Right renal pelvis (tissue), 4 donors: ENCODE measurements around the gene MCM3AP. TPM values are rescaled to one million over a fixed set of nuclear protein-coding genes. Genes with fewer than 3 reads are reported as not detected.

Source experiments
- DNase-seq, 4 donors: peaks; one replicate each; pipeline ENCODE4 v3.0.0-alpha.2; 2013; ENCODE audit warnings: low read depth in 4 of 4, low spot score in 3 of 4, missing footprints in 1 of 4
- polyA plus RNA-seq, 4 donors: library from polyadenylated mRNA; unstranded; fragments of 120-200 nt; gene quantifications; one replicate each; pipeline ENCODE4 v1.2.1, GENCODE V29; 2013; ENCODE audit not compliant: insufficient read length in 4 of 4

The MCM3AP gene
- polyA plus RNA-seq, 4 donors = 67.1 to 78.4 (median 70.8) TPM

- DNase-seq = no peak
Measured at GRCh38 chr21:46220847-46221246, 64.6 kb downstream of the MCM3AP start.

DNA sequence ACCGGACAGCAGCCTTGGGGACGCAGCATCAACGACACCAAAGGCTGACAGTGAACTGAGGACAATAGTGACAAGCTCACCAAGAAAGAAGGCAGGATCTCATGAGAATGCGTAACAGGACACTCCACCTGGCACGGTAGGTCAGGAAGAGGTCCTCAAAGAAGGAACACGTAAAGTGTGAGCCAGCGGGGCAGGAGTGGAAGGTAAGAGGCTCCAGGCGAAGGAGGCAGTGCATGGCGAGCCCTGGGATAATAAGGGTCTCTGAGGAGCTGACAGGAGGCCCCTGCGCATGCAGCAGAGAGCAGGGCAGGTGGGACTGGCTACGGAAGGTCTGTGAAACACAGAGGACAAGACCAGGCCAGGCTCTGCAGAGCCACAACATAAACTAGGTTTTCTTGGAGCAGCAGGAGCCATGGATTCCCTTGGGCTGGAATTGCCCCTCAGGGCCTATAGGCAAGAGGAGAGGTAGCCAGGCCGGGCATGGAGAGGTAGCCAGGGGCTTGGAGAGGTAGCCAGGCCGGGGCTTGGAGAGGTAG is 65.1 kb downstream of the MCM3AP start:
- no peak for DNase-seq

DNA sequence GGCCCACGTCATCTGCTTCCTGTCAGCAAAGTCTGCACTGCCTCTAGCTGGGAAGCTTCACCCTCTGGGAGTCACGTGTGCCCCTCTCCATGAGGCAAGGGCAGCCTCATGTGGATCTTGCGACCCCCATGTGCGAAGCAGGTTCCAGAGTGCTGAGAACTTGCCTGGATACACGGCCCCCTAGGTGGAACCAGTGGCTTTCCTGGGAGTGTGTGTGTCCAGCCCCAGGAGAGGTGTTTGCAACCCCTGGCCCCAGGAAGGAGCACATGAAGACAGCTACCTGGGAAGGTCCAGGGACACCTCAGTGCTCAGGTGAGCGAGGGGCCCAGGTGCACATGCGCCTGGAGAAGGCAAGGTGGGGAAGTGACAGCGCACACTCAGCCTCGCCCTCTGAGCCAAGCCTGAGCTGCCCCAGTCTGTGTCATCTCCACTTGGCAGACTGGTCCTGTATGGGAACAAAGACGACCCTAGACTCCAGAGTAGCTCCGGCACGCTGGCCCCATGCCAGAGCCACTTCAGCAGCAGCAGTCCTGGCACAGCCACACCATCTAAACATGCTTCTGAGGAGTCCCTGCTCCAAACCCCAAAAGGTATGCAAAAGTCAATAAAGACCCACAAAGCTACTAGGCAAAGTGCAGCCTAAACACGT is 65.7 kb downstream of the MCM3AP start:
- DNase-seq = no peak

DNA sequence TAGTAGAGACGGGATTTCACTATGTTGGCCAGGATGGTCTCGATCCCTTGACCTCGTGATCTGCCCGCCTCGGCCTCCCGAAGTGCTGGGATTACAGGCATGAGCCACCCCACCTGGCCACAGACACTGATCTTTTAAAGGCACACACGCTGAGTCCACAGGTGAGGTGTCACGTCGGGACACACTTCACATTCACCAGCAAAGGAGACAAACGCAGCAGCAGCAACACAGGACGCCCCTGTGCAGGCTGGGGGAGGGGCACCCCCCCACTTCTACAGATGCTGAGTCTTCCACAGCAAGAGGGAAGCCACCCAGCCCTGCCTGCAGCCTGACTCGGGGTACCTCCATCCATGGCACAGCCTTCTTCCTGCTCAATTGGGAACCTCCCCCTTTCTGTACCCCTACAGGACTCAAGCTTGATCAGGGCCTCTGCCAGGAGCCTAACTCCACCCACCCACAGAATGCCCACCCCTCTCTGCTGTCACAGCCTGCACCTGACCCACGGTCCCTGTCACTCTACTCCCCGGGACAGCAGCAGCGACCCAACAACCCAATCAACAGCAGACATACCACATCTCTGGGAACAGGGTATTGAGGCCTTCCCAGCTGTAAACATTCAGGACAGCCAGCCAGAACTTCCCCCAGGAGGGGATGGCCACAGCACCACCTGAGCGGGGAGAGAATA is 66.4 kb downstream of the MCM3AP start:
- DNase-seq = no peak

- no peak for DNase-seq
Measured at GRCh38 chr21:46217511-46218196, 67.8 kb downstream of the MCM3AP start.

DNA sequence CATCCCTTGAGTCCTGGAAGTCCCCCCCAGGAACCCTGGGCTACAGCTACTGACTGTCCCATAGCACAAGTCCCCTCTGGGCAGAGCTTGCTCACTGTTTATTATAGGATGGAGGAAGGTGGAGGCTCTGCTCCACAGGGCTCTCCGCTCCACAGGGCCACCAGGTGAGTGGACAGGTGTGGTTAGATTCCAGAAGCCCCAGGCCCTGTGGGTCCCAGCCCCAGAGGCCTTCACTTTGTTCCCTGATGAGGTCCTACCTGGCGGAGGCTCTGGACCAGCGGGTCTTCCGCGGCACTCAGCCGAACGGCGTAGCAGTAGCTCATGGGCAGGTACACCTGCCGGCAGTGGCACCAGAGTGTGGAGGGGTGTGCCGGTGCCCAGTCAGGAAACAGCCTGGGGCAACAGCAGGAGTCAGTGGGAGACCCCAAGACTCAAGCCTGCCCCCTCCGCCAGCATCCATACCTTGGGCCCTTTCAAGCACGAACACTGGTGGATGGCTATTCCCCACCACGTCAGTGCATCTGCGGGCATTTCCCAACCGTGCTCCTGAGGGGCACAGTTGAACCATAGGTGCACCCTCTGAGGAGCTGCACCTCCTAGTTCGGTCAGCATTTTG is 69.2 kb downstream of the MCM3AP start:
- DNase-seq = no peak

DNA sequence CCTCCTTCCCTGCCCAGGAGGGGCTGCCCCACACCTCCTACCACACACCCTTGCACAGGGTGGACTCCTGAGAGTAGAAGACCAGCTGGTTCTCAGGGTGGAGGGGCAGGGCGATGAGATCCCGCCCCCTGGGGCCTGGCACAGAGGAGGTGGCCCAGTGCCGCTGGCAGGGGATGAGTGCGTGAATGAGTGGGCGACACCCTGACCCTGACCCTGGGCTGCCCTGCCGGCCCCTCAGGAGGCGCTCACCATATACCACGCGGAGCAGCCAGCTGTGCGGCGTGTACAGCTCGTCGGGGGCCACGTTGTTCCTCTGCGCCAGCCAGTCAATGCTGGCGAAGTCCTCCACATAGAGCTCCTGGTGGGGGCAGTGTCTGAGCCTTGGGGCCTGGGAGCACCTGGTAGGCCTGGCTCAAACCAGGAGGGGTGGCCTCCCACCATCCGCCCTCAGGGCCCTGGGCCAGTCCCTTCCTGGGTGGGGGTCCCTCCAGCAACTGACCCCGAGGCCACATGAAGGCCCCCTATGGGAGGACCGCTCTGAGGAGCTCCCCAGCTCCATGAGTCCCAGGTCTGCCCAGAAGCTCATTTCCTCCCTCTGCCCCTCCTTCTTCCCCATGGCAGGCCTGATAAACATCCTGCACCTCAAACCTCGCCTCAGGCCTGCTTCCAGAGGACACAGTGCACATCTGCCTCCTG is 69.8 kb downstream of the MCM3AP start:
- DNase-seq = no peak

DNA sequence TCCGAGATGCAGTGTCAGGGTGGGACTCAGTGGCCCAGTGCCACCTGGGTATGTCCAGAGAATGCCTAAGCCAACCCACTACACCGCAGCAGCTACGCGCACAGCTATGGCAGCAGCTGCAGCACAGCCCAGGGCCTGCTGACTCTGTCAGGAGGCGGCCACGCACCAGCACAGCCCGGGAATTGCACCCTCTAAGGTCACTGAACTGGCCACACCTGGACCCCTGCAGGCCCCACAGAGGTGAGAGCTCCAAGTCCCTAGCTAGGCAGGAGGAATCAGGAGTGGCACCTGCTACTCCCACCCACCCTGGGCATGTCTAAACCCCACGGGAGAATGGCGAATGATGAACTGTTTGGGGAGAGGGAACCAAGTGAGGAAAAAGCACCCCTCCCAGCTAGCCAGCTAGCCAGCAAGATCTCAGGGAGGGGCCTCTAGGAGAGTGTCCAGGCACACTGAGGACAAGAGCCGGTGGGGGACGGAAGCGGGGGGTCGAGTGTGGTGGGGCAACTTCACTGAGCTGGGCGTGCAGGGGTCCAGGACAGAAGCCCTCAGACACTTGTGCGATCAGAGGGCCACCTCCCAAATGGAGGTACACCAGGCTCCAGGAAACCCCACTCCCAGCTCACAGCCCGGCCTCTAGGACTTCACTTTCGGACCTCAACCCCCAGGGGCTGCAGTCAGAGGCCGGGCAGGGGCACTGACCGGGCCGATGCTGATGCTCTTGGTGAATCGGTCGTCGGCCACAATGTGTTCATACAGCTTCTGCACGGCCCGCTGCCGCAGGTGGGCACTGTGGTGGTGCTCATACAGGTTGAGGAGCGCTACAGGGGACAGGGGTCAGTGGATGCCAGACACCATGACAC is 70.7 kb downstream of the MCM3AP start:
- DNase-seq = no peak

- DNase-seq = no peak
Measured at GRCh38 chr21:46213620-46214286, 71.7 kb downstream of the MCM3AP start.

DNA sequence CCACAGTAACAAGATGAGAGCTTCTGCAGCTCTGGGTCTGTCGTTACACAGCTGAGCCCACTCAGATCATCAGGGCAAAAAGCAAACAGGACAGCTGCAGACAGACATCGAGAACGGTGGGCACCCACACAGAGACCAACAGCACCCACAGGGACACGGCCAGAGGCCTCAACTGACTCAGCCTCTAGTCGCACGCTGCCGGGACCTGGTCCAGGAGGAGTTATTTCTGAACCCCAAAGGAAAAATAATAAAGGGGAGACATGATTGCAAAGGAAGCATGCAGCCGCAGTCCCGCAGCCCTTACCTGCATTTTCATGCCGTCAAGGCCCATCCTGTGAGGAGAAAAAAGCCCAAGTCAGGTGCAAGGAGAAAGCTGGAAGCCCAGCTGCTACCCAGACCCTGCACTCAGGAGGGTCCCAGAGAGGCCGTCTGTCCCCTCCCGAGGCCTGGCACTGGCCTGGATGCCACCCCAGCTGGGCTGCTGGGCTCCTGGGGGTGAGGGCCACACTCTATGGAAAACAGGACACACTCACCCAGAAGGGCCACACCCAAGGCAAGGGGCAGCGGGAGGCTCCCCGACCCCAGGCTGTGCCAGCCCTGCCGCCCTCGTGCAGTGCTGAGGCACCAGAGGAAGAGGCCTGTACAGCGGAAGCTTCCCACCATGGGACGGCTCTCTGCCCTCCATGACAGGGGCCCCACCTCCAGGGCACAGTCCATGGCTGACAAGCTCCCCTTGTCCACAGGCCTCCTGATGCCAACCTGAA is 72.5 kb downstream of the MCM3AP start:
- DNase-seq = no peak

GRCh38 chr21:46211786-46212720 is 73.4 kb downstream of the MCM3AP start:
- DNase-seq = no peak

- DNase-seq = no peak
Measured at GRCh38 chr21:46211376-46211775, 74.0 kb downstream of the MCM3AP start.

GRCh38 chr21:46210378-46211136 is 74.9 kb downstream of the MCM3AP start:
- DNase-seq = no peak

GRCh38 chr21:46208761-46209721 is 76.4 kb downstream of the MCM3AP start:
- no peak for DNase-seq

- DNase-seq = no peak
Measured at GRCh38 chr21:46207920-46208591, 77.4 kb downstream of the MCM3AP start.
